HS-5 (cell line): ENCODE measurements around the gene DZIP3.

ENCODE experiments used
- DNase-seq: peaks from one replicate; pipeline ENCODE4 v3.0.0-alpha.2; 2012; ENCODE audit warnings: low read depth

DZIP3 gene

DNA sequence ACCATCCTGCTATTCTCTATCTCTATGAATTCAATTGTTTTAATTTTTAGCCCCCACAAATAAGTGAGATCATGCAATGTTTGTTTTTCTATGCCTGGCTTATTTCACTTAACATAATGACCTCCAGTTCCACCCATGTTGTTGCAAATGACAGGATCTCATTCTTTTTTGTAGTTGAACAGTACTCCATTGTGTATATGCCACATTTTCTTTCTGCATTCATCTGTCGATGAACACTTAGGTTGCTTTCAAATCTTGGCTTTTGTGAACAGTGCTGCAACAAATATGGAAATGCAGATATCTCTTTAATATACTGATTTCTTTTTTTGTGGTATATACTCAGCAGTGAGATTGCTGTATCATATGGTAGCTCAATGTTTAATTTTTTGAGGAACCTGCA lies 108.9 kb downstream of the DZIP3 start:
- DNase-seq = no peak

DNA sequence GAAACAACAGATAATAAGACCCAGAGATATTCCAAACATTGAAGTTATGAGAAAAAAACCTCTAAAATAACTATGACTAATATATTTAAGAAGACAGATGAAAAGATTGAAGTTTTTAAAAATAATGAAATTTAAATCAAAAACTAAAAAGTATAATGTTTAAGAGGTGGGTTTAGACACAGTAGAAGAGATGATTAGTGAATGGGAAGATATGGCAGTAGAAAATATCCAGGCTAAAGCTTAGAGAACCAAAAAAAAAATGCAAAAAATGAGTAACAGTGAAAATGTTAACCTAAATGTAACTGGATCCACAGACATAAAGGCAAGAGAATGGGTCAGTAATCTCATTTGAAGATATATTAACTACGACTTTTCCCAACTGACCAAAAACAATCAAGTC lies 115.5 kb downstream of the DZIP3 start:
- DNase-seq = no peak

DNA sequence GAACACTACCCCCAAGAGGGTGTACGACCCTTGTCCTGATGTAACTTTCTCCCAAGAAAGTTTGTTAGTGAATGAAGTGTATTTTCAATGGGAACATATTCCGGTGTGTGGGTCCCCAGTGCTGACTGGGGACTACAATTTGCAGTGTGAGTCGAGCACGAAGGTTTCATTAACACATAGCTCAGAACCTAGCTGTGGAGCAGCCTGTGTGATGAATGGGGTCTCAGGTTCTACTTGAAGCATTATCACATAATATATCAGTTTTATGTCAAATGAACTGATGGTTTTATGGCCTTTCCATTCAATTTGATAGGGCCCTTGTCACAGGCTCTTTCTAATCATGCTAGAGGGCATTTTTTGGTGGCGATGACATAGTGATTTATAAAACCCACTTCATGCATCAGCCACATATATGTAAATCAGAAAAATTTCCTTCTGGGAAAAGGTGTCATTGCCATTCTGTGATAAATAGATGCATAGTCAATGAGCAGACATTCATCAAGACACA lies 123.5 kb downstream of the DZIP3 start:
- DNase-seq = no peak

DNA sequence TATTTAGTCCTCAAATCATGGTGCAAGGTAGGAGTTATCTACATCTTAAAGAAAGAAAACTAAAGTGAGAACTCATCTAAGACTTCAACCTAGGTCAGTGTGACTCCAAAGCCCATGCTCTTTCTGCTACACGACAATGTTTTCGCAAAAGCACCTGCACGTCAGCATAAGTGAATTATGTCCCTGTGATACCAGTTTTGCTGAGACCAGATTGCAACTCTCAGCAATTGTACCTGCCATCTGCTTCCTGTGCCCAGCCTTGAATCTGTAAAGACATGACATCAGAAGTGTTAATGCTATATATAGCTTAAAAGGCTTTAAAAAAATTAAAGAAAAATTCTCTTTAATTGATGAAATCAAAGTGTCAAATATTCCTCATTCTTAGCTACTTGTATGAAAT lies 124.3 kb downstream of the DZIP3 start:
- no peak for DNase-seq

DNA sequence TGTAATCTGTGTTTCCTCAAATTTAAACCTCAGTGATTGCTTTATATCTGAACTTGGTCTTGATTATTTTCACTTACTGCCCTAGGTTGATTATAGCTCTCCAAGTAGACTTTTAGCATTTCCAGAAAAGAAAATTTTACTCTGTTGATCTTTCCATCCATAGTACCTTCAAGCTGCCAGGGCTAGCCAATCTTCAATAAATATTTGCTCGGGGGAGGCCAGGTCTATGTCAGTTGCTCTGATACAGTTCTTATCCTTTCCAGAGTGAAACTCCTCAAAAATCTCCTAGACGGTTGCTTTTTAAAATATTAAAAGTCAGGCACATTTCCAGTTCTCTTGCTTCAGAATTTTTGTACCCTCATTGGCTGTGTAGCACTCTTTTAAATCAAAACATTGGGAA lies 128.9 kb downstream of the DZIP3 start:
- DNase-seq = no peak

DNA sequence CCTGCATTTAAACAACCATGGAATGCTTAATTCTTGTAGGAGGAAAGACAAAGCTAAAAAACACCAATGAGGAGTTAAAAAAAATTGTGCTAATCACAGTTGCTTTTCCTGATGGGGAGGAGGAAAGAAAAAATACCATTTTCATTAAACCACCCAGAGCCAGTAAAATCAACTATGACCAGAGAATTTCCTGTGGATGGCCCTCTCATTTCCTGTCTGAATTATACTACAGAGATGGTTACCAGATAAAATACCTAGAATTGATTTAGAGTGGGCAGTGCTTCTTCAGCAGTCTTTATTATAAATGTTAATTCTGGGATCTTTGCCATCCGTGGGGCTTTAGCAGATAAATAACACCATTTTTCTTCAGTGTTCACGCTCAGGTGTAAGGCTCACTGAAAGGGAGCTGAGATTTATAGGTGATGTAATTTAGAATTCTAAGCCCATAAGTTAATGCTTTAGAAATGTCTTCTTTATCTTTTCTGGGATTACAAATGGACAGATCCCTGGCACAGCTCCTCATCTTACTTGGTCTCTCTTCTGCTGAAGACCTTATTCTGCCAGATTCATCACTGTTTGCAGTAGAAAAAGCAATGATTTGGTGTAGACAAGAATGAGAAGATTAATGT lies 129.8 kb downstream of the DZIP3 start:
- DNase-seq = no peak

DNA sequence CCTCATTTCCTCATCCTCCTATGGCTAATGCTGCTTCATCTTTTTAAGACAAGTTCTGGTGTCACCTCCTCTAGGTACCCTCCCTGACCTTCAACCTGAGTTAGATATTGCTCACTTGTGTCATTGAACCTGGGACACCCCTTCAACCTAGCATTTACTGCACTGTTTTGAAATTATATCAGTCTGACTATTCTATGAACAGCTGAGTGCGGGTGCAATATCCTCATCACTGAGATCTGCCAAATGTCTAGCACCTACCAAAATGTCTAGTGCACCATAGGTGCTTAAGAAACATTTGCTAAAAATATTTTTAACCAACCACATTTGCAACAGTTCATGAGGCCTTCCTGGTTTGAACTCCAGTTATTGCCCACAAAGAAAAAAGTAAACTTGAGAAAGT lies 133.2 kb downstream of the DZIP3 start:
- DNase-seq = no peak

DNA sequence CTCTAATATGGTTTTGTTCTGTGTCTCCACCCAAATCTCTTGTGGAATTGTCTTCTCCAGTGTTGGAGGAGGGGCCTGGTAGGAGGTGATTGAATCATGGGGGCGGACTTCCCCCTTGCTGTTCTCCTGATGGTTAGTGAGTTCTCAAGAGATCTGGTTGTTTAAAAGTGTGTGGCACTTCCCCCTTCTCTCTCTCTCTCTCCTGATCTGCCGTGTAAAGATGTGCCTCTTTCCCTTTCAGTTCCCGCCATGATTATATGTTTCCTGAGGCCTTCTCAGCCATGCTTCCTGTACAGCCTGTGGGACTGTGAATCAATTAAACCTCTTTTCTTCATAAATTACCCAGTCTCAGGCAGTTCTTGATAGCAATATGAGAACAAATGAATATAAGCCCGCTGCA lies 134.6 kb downstream of the DZIP3 start:
- no peak for DNase-seq

DNA sequence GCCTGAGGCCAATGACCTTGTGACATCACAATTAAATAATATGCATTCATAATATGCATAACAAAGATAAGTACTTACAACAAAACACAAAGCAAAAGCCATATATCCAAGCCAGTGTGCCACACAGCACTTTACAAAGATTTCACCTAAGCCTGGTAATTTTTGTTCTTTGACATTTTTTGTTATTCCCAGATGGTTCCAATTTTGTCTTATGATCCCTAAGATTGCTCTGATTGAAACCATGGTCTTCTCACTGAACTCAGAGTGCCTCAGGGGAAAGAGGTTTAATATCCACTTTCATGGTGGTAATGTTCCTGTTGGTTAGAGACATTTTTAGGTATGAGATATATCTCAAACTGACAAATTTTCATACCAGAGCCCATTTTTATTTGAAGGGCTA lies 138.6 kb downstream of the DZIP3 start:
- no peak for DNase-seq

DNA sequence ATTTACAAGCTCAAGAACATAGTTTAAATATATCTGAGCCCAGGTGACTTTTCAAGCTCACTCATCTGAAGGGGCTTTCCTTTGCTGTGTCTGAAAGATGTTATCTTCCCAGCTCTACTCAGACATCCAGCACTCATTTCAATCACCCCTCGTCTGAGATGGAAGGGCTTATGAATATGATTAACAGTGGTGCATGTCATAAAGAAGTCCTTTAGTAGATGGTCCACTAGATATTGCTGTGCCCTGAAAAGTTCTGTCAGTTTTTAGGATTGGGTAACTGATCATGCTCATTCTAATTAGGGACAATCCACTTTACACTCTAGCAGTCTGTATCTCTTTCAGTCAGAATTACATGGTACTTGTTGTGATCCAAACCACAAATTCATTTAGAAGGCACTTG lies 139.4 kb downstream of the DZIP3 start:
- DNase-seq = no peak

DNA sequence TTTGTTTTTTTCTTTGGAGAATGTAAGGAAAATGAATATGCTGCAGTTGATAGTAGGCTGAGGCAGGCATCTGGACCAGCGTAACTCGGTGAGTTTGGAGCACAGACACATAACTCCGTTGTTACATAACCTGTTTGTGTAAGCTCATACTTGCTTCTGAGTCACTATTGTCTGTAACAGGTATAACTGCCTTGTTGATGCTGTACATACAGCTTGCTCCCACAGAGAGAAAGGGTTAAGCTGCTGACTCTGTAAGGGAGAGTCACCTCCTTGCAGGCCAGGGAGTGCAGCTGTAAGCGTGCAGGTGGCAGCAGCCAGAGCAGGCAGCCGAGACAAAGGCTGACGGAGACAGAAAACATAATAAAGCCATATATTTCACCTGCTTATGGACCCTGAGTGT lies 147.3 kb downstream of the DZIP3 start:
- DNase-seq = no peak

DNA sequence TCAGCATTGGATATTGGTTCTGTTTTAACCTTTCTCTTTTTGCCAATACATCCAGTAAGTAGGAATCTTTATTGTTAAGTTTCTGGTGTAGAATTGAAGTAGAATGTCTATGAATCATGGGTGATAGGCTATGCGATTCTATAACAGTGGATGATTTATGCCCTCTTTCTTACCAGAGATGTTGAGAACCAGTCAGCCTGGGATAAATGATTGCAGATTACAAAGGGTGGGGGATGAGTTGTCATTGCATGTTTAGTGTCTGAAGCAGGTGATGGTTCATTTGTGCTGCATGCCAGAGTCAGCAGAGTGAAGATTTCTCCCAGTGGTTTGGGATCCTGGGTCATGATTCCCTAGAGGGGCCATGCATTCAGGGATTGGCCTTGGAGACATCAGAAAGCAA lies 153.4 kb downstream of the DZIP3 start:
- no peak for DNase-seq
